Measurements from ENCODE around the gene FIG4.

FIG4 gene

GRCh38 chr6:109782491-109782999, 91.4 kb downstream of the FIG4 start:
- peak; percentile 86 for TF ChIP-seq TSHZ2 (CRISPR knock-in tag; IDR thresholded peaks at IDR 0.05)
- TF ChIP-seq ISL1 (CRISPR knock-in tag; IDR thresholded peaks at IDR 0.05) = peak; percentile 89
- TF ChIP-seq, protein P1, sequence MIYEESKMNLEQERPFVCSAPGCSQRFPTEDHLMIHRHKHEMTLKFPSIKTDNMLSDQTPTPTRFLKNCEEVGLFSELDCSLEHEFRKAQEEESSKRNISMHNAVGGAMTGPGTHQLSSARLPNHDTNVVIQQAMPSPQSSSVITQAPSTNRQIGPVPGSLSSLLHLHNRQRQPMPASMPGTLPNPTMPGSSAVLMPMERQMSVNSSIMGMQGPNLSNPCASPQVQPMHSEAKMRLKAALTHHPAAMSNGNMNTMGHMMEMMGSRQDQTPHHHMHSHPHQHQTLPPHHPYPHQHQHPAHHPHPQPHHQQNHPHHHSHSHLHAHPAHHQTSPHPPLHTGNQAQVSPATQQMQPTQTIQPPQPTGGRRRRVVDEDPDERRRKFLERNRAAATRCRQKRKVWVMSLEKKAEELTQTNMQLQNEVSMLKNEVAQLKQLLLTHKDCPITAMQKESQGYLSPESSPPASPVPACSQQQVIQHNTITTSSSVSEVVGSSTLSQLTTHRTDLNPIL (CRISPR knock-in tag; IDR thresholded peaks at IDR 0.05; ENCODE audit: low read depth) = 0 out of 2 replicates have a peak, but pooled peaks have one; percentile 44
- TF ChIP-seq, protein P2, sequence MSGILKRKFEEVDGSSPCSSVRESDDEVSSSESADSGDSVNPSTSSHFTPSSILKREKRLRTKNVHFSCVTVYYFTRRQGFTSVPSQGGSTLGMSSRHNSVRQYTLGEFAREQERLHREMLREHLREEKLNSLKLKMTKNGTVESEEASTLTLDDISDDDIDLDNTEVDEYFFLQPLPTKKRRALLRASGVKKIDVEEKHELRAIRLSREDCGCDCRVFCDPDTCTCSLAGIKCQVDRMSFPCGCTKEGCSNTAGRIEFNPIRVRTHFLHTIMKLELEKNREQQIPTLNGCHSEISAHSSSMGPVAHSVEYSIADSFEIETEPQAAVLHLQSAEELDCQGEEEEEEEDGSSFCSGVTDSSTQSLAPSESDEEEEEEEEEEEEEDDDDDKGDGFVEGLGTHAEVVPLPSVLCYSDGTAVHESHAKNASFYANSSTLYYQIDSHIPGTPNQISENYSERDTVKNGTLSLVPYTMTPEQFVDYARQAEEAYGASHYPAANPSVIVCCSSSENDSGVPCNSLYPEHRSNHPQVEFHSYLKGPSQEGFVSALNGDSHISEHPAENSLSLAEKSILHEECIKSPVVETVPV (CRISPR knock-in tag; IDR thresholded peaks at IDR 0.05) = 0 out of 2 replicates have a peak, but pooled peaks have one; percentile 34
- TF ChIP-seq ZC3H10 (CRISPR knock-in tag; IDR thresholded peaks at IDR 0.05) = no peak
- no peak for TF ChIP-seq ZNF70 (CRISPR knock-in tag; IDR thresholded peaks at IDR 0.05)
- TF ChIP-seq TCF4 (CRISPR knock-in tag; IDR thresholded peaks at IDR 0.05; ENCODE audit: borderline replicate concordance) = peak; percentile 74
- ATAC-seq = peak; percentile 60

DNA sequence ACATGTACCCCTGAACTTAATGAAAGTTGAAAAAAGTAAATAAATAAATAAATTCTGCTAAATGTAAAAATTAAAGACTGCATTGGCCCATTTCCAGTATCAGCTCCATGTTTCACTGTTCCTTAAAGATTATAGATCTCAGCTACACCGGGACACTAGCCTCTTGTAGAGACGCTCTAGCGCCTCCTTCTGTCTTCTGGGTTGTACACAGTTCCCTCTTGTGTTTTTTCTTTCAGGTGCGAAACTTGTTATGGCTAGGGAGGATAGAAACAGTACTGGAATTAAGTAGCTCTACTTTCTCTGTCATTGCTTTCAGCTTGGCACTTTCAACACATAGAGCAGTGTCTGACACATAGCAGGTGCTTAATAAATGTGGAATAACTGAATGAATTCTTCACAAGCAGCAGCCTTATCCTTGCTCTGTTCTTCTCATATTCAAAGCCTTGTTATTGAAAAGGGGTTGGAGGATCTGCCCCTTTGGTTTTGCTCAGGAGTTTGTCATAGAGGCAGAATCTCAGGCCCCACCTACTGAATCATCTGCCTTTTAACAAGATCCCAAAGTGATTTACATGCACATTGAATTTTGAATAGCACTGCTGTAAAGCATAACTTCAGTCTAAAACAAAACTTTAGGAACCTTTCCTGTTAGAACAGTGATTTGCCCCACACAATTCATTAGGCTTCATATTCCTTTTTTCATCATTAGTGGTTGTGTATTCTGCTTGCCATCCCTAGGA, 92.3 kb downstream of the FIG4 start:
- TF ChIP-seq ZFP30 (CRISPR knock-in tag; IDR thresholded peaks at IDR 0.05) = no peak
- no peak for TF ChIP-seq GLIS3 (CRISPR knock-in tag; IDR thresholded peaks at IDR 0.05)
- no peak for TF ChIP-seq BACH2 (CRISPR knock-in tag; IDR thresholded peaks at IDR 0.05; ENCODE audit: borderline replicate concordance)
- TF ChIP-seq ZNF565 (CRISPR knock-in tag; conservative IDR thresholded peaks at IDR 0.05; ENCODE audit: low read depth) = no peak
- TF ChIP-seq, protein P3, sequence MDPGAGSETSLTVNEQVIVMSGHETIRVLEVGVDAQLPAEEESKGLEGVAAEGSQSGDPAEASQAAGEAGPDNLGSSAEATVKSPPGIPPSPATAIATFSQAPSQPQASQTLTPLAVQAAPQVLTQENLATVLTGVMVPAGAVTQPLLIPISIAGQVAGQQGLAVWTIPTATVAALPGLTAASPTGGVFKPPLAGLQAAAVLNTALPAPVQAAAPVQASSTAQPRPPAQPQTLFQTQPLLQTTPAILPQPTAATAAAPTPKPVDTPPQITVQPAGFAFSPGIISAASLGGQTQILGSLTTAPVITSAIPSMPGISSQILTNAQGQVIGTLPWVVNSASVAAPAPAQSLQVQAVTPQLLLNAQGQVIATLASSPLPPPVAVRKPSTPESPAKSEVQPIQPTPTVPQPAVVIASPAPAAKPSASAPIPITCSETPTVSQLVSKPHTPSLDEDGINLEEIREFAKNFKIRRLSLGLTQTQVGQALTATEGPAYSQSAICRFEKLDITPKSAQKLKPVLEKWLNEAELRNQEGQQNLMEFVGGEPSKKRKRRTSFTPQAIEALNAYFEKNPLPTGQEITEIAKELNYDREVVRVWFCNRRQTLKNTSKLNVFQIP (CRISPR knock-in tag; IDR thresholded peaks at IDR 0.05; ENCODE audit: borderline replicate concordance, low read depth) = no peak
- no peak for TF ChIP-seq RARB (CRISPR knock-in tag; IDR thresholded peaks at IDR 0.05)
- no peak for TF ChIP-seq PPARA (CRISPR knock-in tag; IDR thresholded peaks at IDR 0.05; ENCODE audit: borderline replicate concordance)
- TF ChIP-seq TCF4 (CRISPR knock-in tag; IDR thresholded peaks at IDR 0.05; ENCODE audit: borderline replicate concordance) = no peak
- TF ChIP-seq OSR1 (CRISPR knock-in tag; IDR thresholded peaks at IDR 0.05) = no peak
- TF ChIP-seq ZNF70 (CRISPR knock-in tag; IDR thresholded peaks at IDR 0.05) = no peak
- TF ChIP-seq CSDC2 (CRISPR knock-in tag; IDR thresholded peaks at IDR 0.05) = no peak
- no peak for TF ChIP-seq ZNF8 (CRISPR knock-in tag; IDR thresholded peaks at IDR 0.05)
- no peak for TF ChIP-seq ZC3H10 (CRISPR knock-in tag; IDR thresholded peaks at IDR 0.05)
- peak; percentile 63; the same call in 2 of the 3 replicates for ATAC-seq

GRCh38 chr6:109787312-109787711, 96.2 kb downstream of the FIG4 start:
- no peak for ATAC-seq
- TF ChIP-seq TCF4 (CRISPR knock-in tag; IDR thresholded peaks at IDR 0.05; ENCODE audit: borderline replicate concordance) (no peak), TSHZ2 (CRISPR knock-in tag; IDR thresholded peaks at IDR 0.05) (no peak), ZFP3 (CRISPR knock-in tag; IDR thresholded peaks at IDR 0.05) (no peak), BACH2 (CRISPR knock-in tag; IDR thresholded peaks at IDR 0.05; ENCODE audit: borderline replicate concordance) (no peak), RARB (CRISPR knock-in tag; IDR thresholded peaks at IDR 0.05) (no peak), ZNF8 (CRISPR knock-in tag; IDR thresholded peaks at IDR 0.05) (no peak), ZNF70 (CRISPR knock-in tag; IDR thresholded peaks at IDR 0.05) (no peak), PATZ1 (CRISPR knock-in tag; IDR thresholded peaks at IDR 0.05; ENCODE audit: borderline replicate concordance) (no peak), SNAI2 (CRISPR knock-in tag; IDR thresholded peaks at IDR 0.05) (no peak)
- TF ChIP-seq, protein P2 (CRISPR knock-in tag; IDR thresholded peaks at IDR 0.05) = no peak
- TF ChIP-seq, protein P3 (CRISPR knock-in tag; IDR thresholded peaks at IDR 0.05; ENCODE audit: borderline replicate concordance, low read depth) = no peak
